ENCODE results near the gene SPATA31D3.

GRCh38 chr9:81969971-81970370 lies 26.7 kb downstream of the SPATA31D3 start:
- TF ChIP-seq CTCF (IDR thresholded peaks at IDR 0.05), result no peak
- no peak for TF ChIP-seq POLR2A (IDR thresholded peaks at IDR 0.05)
